ENCODE data around the gene MSI2. TPM values are rescaled to one million over a fixed set of nuclear protein-coding genes. Genes with fewer than 3 reads are reported as not detected.

MSI2 gene
- polyA plus RNA-seq, 1 of the 3 experiments (the other 2 are of a cell fraction), result 24.1 TPM

GRCh38 chr17:57247913-57248312 lies 8.4 kb upstream of the MSI2 start (continued):
- TF ChIP-seq YY1 (IDR thresholded peaks at IDR 0.05; ENCODE audit: low read depth) (no peak), CTCF (IDR thresholded peaks at IDR 0.05) (no peak), RXRA (IDR thresholded peaks at IDR 0.05; ENCODE audit: borderline replicate concordance, low read depth) (no peak), TEAD4 (IDR thresholded peaks at IDR 0.05; ENCODE audit: borderline replicate concordance, insufficient read depth) (no peak)

- no peaks in the 10 kb centered on the region for H3K9me2 ChIP-seq
- H3K79me2 ChIP-seq (ENCODE audit: insufficient read depth), result no peaks in the 10 kb centered on the region
- ChIA-PET POLR2A (interaction anchor here (0.8 kb wide), 1 partner anchor 21 kb away, joined by 3 read pairs; no protein-coding TSS in a partner anchor), CTCF (no interaction called here)
- H3K9ac ChIP-seq, result no peak overlapping the region
- 98% methylated on average over 1 of the region's 1 CpG for WGBS (ENCODE audit: low lambda C conversion rate)
- no peak overlapping the region for H2AFZ ChIP-seq (ENCODE audit: low read depth)
- H3K4me2 ChIP-seq, result no peak overlapping the region
- no peak overlapping the region for H3K27ac ChIP-seq (ENCODE audit: low read depth in 2 of 2, low read length in 1 of 2)
- H3K9me3 ChIP-seq, result peaks cover 13% of the 10 kb centered on the region
- no peaks in the 10 kb centered on the region for H4K20me1 ChIP-seq (ENCODE audit: insufficient read depth)
- DNase-seq, result no peak
- peaks cover 2% of the 10 kb centered on the region for H3F3A ChIP-seq (replicated peaks; ENCODE audit: insufficient read depth)
- H3K4me3 ChIP-seq (ENCODE audit: low read depth in 2 of 2, low read length in 1 of 2), result no peak overlapping the region
- H3K27me3 ChIP-seq (ENCODE audit: insufficient read depth), result no peaks in the 10 kb centered on the region
- TF ChIP-seq SMC3 (IDR thresholded peaks at IDR 0.05; ENCODE audit: low read depth, low read length), result no peak
- no peak for TF ChIP-seq EP300 (IDR thresholded peaks at IDR 0.05; ENCODE audit: borderline replicate concordance in 1 of 2, low read depth in 1 of 2, low read length in 1 of 2)
- no peak for TF ChIP-seq RAD21 (IDR thresholded peaks at IDR 0.05; ENCODE audit: low read length)
- no peak for TF ChIP-seq RFX5 (IDR thresholded peaks at IDR 0.05; ENCODE audit: low read length)
- TF ChIP-seq FOXJ3 (CRISPR knock-in tag; IDR thresholded peaks at IDR 0.05), result no peak
- no peak for TF ChIP-seq MXI1 (IDR thresholded peaks at IDR 0.05; ENCODE audit: low read depth, low read length)
- no peak for TF ChIP-seq MAX (IDR thresholded peaks at IDR 0.05; ENCODE audit: low read depth)
- TF ChIP-seq CHD2 (IDR thresholded peaks at IDR 0.05; ENCODE audit: low read length, partially characterized antibody), result no peak
- TF ChIP-seq PBX3 (IDR thresholded peaks at IDR 0.05), result no peak
- no peak for TF ChIP-seq TCF12 (IDR thresholded peaks at IDR 0.05)
- no peak for TF ChIP-seq CTCF (IDR thresholded peaks at IDR 0.05)
- TF ChIP-seq TAF1 (IDR thresholded peaks at IDR 0.05; ENCODE audit: borderline replicate concordance, low read depth, low read length), result no peak
- TF ChIP-seq NFIC (IDR thresholded peaks at IDR 0.05; ENCODE audit: borderline replicate concordance), result no peak
- H3K36me3 ChIP-seq (replicated peaks in 1 of 2; ENCODE audit: control insufficient read depth in 1 of 2, insufficient read depth in 2 of 2, low read length in 1 of 2), result no peaks in the 10 kb centered on the region
- H3K4me1 ChIP-seq (ENCODE audit: control insufficient read depth in 1 of 2, insufficient read depth in 2 of 2, low read depth in 1 of 2, low read length in 1 of 2), result no peaks in the 10 kb centered on the region; a peak in 1 of 4 replicates
Observed at GRCh38 chr17:57249520-57249919, 6.8 kb upstream of the MSI2 start.
